ENCODE data around the gene HTR3B.
"Not testable (repeated sequence)": the region's sequence is repeated elsewhere in the genome, so short reads cannot be mapped to it uniquely, and the experiment has no call there.

HTR3B gene, protein sequence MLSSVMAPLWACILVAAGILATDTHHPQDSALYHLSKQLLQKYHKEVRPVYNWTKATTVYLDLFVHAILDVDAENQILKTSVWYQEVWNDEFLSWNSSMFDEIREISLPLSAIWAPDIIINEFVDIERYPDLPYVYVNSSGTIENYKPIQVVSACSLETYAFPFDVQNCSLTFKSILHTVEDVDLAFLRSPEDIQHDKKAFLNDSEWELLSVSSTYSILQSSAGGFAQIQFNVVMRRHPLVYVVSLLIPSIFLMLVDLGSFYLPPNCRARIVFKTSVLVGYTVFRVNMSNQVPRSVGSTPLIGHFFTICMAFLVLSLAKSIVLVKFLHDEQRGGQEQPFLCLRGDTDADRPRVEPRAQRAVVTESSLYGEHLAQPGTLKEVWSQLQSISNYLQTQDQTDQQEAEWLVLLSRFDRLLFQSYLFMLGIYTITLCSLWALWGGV

DNA sequence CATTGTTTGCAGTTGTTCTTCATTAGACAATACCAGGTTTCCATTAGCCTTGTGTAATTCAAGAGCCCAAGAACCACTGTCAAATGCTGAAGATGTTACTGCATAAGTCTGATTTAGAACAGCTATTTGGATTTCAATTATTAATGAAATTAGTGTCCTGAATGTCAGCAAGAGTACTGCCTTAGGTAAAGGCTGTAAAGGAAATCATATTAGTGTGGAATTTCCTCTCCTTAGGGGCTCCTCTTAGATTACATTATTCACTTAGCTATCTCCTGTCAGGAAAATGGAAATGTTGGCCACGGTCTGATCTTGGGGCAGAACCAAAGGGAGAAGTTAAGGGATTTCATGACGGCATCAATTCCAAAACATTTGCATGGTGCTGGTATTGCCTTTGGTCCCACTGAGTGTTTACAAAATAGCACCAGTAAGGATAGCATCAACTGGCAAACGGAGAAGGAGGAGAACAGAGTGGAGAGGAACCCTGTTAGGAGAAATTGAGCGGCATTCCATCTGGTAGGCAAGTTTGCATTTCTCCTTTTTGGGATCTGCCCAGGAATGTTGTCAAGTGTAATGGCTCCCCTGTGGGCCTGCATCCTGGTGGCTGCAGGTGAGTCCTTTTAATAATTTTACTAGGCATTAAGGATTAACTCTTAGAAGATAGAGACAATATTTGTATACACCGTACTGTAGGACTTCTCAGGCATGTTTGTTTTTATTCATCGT is at the start of gene HTR3B:
HTR3B (plus strand) TSS at position 418 of the 723 bp plus-strand sequence; CDS start at position 556, 138 bp downstream.
- DNase-seq (ENCODE audit: low spot score), result no peak

GRCh38 chr11:113855803-113856202 is 48.8 kb upstream of the HTR3B start:
- DNase-seq (ENCODE audit: low spot score), result no peak

GRCh38 chr11:113856966-113857759 is 47.4 kb upstream of the HTR3B start:
- no peak for DNase-seq (ENCODE audit: low spot score)

GRCh38 chr11:113859665-113860064 is 44.9 kb upstream of the HTR3B start:
- DNase-seq (ENCODE audit: low spot score), result no peak

- no peak for DNase-seq (ENCODE audit: low spot score)
Observed at GRCh38 chr11:113862435-113862834, 42.2 kb upstream of the HTR3B start.

DNA sequence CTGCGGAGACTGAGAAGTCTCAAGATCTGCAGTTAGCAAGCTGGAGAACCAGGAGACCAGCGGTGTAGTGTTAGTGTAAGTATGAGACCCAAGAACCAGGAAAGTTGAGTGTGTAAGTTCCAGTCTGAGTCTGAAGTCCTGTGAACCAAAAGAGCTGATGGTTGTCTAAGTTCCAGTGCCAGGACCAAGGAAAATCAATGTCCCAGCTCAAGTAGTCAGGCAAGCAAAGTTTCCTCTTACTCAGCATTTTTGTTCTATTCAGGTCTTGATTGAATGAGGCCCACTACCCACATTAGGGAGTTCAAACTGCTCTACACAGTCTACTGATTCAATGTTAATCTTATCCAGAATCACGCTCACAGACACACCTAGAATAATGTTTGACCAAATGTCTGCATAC is 40.2 kb upstream of the HTR3B start:
- DNase-seq (ENCODE audit: low spot score), result no peak

- DNase-seq (ENCODE audit: low spot score), result no peak
Observed at GRCh38 chr11:113865873-113866272, 38.7 kb upstream of the HTR3B start.

DNA sequence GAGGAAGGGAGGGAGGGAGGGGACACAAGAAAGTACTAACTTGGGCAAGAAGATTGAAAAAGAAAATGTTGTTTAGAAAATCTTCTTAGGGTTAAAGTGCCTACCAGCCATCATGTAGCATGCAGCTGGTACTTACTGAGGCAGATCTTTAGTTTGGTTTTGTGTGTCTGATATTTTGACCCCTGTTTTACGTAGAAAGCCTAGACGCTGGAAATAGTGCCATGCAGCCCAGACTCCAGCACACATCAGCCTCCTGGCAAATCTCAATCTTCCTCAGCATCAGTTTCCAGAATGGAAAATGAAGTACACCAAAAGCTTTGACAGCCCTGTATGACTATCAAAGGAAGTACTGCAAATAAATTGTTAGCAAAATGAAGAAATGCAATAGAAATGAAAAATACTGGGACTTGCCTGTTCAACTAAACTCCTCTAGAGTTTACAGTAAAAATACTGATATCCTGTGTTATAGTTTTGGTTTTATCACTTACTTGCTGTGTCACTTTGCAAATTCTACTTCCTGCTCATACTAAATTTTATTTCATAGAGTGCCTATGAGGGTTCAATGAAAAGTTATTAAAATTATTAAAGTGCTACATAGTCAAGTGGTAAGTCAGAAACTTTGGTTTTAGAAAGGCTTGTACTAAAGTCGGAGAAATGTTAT is 36.6 kb upstream of the HTR3B start:
- no peak for DNase-seq (ENCODE audit: low spot score)

DNA sequence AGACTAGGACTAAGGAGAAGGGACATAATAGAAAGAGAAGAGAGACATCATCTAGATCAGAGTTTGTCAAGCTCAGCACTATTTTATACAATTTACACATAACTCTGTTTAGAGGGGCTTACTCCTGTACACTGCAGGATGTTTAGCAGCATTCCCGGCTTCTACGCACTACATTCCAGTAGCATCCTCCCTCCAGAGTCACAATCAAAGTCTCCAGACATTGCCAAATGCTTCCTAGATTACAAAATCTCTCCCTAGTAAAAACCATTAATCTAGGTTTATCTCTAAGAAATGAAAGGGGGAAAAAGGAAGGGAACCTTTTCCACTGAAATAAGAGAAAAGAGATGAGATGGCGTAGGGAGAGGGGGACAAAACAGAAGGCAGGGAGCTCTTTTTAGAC is 33.3 kb upstream of the HTR3B start:
- no peak for DNase-seq (ENCODE audit: low spot score)

DNA sequence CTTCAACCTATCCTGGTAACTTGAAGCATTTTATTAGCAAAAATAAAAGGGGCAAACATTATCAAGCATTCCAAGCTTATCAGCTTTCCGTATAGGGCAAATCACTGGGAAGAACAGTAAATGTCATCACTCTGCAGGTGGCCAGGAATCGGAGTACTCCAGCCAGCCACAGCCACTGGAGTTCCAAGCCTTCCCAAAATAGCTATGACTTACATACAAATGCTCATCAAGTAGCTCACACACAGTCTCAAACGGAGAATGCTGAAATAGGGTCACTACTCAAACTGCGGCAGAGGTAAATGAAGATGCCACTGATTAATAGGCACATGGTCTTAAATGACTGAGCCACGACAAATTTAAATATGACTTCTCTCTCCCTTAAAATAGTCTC is 31.4 kb upstream of the HTR3B start:
- DNase-seq (ENCODE audit: low spot score), result no peak

- no peak for DNase-seq (ENCODE audit: low spot score)
Observed at GRCh38 chr11:113874096-113874495, 30.5 kb upstream of the HTR3B start.

- DNase-seq (ENCODE audit: low spot score), result no peak
Observed at GRCh38 chr11:113874581-113875233, 29.9 kb upstream of the HTR3B start.

DNA sequence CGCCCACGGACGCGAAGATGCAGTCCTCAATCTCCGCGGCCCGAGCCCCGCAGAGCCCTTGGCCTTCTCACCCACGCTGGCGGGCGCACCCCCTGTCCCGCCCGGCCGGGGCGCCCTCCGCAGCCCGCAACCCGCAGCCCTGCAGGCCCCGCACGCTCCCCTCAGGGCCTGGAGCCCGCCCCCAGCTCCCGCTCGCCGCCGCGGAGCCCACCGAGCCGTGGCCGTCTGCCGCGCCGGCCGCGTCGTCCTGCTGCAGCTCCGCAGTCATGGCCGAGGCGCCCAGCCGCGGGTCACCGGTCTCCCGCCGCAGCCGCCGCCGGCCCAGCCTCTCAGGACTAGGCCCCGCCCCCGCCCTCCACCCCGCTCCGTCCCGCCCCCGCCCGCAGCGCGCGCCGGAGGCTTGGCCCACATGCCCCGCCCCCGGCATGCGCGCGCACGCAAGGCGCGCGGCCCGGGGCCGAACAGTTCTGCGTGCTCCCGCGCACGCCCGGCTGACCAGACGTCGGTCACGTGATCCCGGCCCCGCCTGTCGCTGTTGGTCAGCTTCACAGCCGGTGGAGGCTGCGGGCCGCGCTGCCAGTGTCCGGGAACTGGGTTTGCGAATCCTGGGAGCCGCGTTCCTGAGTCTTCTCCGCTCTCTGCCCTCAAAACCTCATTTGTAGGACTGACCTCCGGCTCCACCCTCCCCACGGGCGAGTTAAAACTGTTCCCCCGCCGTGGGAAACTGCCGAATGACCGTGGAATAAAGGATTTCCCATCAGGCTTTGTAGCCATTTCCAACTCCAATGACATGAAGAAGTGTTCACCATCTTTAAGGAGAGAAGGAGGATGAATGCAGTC is 29.1 kb upstream of the HTR3B start, which contains the start of gene USP28:
USP28 (minus strand) TSS at position 339 of the 840 bp plus-strand sequence; CDS start at position 268, 71 bp downstream.
- DNase-seq (ENCODE audit: low spot score), result peak; percentile 89

- no peak for DNase-seq (ENCODE audit: low spot score)
Observed at GRCh38 chr11:113876074-113876797, 28.4 kb upstream of the HTR3B start.

DNA sequence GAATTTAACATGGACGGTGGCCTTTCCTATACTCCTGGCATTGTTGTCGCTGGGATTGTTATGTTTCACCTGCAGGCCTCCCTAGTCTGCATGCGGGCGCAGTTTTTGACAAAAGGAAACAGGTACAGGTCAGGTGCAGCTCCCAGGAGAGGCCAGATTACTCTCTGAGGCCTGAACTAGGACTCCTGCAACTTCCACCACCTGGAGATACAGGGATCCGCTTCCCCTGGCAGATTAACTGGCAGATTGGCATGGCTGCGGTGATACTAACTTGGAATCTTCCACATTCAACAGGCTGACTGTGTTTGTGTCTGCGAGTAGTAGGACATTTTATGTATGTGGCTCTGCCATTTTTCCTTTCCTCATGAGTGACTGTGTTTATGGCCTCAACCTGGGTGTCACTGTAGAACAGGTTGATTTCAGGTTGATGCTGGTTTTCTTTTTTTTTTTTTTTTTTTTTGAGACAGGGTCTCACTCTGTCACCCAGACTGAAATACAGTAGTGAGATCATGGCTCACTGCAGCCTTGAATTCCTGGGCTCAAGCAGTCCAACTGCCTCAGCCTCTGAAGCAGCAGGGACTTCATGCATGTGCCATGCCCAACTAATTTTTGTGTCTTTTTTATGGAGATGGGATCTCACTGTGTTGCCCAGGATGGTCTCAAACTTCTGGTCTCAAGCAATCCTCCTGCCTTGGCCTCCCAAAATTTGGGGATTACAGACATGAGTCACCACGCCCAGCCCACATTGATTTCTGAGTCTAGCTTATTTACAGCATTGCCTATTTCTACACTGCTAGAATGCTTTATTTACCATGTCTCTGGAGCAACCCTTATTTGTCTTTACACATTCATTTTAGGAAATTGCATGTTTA is 27.6 kb upstream of the HTR3B start:
- DNase-seq (ENCODE audit: low spot score), result no peak

GRCh38 chr11:113877670-113878055 is 26.9 kb upstream of the HTR3B start:
- no peak for DNase-seq (ENCODE audit: low spot score)

DNA sequence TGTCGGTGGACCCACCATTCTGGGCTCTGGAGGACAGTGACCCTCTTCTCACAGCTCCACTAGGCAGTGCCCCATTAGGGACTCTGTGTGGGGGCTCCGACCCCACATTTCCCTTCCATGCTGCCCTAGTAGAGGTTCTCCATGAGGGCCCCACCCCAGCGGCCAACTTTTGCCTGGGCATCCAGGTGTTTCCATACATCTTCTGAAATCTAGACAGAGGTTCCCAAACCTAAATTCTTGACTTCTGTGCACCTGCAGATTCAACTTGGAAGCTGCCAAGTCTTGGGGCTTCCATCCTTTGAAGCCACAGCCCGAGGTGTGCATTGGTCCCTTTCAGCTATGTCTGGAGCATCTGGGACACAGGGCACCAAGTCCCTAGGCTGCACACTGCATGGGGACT is 25.1 kb upstream of the HTR3B start:
- DNase-seq (ENCODE audit: low spot score), result not testable (repeated sequence)

DNA sequence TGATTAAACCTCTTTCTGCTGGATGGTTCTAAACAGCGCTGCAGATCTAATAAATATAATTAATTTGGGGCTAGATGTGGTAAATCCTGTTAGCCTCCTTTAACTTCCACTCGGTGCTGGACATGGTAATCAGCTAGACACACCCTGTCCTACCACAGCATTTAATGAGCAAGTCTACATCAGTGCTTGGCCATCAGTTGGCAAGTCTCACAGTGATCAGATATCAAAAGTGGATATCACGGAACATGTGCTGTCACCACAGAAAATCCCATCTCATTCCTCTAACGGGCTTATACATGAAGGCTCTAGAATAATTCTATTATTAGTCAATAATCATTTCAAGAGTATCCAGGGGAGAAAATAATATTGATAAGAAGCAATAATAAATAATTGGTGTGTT is 23.6 kb upstream of the HTR3B start:
- DNase-seq (ENCODE audit: low spot score), result no peak

- DNase-seq (ENCODE audit: low spot score), result no peak
Observed at GRCh38 chr11:113881856-113882255, 22.7 kb upstream of the HTR3B start.
